Cardiac fibroblast (primary cell): ENCODE measurements around the gene CCSER1.

ENCODE experiments used
- DNase-seq, 2 donors: peaks; one replicate each; pipeline versions ENCODE4 v3.0.0 to v3.0.0-alpha.2; 2010; ENCODE audit warnings: low read depth in 2 of 2
- H3K4me3 ChIP-seq, 2 donors: replicated peaks in 1 of 2; 1 replicate in 1 of 2; 2 replicates in 1 of 2; pipeline ENCODE4 v1.5.1; 2011; ENCODE audit warnings: low read depth in 2 of 2, low read length in 2 of 2, mild to moderate bottlenecking in 2 of 2, moderate library complexity in 1 of 2
- TF ChIP-seq, protein P1 (sequence below): IDR thresholded peaks from one replicate; pipeline ENCODE4 v1.5.1; 2011; ENCODE audit warnings: low read depth, mild to moderate bottlenecking, low read length, inconsistent platforms

CCSER1 gene

DNA sequence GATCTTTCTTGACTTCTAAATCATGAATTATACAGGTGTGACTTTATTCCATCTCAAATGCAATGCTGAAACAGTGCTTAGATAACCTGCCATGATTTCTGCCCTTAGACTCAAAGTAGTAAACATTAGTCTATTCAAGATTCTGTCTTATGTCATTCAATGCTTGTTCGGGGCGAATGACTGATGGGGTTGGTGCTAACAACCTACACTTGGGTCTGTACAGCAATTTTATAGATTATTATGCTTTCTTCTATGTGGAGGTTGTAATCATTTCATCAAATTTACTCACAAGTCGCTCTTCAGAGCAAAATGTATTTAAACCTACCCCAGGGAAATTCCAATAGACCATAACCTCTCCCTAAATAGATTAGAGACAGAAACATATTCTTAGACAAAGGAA is 1155.0 kb downstream of the CCSER1 start:
- TF ChIP-seq, protein P1, sequence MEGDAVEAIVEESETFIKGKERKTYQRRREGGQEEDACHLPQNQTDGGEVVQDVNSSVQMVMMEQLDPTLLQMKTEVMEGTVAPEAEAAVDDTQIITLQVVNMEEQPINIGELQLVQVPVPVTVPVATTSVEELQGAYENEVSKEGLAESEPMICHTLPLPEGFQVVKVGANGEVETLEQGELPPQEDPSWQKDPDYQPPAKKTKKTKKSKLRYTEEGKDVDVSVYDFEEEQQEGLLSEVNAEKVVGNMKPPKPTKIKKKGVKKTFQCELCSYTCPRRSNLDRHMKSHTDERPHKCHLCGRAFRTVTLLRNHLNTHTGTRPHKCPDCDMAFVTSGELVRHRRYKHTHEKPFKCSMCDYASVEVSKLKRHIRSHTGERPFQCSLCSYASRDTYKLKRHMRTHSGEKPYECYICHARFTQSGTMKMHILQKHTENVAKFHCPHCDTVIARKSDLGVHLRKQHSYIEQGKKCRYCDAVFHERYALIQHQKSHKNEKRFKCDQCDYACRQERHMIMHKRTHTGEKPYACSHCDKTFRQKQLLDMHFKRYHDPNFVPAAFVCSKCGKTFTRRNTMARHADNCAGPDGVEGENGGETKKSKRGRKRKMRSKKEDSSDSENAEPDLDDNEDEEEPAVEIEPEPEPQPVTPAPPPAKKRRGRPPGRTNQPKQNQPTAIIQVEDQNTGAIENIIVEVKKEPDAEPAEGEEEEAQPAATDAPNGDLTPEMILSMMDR, result no peak
- DNase-seq, result no peak
- no peak overlapping the region for H3K4me3 ChIP-seq

- H3K4me3 ChIP-seq, result no peak overlapping the region
- TF ChIP-seq, protein P1, result no peak
- DNase-seq, result no peak
These were observed 1156.6 kb downstream of the CCSER1 start for GRCh38 chr4:91283726-91284230.

DNA sequence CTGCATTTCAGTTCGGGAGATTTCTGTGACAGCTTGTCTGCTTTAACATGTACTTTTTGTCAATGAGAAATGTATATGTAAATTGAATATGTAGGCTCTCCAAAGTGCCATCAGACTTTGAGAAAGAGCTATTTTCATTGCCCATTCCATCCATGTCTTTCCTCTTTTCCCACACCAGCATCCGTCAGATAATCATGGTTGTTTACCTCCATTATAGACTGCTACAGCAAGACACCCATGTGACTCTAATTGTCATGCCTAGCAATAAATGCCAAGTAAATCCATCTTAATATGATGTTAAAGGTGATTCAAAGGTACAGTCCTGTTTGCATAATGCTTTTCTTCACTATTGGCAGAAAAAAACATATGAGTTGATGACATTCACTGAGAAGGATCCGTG is 1157.3 kb downstream of the CCSER1 start:
- TF ChIP-seq, protein P1, result no peak
- H3K4me3 ChIP-seq, result no peak overlapping the region
- no peak for DNase-seq

DNA sequence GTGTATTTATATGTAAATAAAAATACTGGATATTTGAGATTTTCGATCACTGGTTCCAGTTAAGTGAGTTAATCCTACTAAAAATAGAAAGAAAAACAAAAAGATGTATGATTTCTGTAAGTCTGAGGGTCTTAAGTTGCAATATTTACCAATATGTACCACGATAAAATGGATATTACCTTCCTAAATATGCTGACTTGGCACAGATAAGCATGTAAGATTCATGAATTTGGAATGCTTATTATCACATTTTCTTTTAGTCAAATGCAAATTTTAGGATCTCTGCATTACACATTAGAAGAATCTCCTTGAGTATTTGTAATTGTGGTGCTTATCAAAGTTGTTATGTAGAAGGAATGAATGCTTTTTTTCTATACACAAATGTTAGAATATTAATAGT is 1158.3 kb downstream of the CCSER1 start:
- TF ChIP-seq, protein P1, result no peak
- no peak overlapping the region for H3K4me3 ChIP-seq
- no peak for DNase-seq

- H3K4me3 ChIP-seq, result no peak overlapping the region
- DNase-seq, result no peak
- TF ChIP-seq, protein P1, result no peak
These were observed 1161.6 kb downstream of the CCSER1 start for GRCh38 chr4:91288702-91289311.

DNA sequence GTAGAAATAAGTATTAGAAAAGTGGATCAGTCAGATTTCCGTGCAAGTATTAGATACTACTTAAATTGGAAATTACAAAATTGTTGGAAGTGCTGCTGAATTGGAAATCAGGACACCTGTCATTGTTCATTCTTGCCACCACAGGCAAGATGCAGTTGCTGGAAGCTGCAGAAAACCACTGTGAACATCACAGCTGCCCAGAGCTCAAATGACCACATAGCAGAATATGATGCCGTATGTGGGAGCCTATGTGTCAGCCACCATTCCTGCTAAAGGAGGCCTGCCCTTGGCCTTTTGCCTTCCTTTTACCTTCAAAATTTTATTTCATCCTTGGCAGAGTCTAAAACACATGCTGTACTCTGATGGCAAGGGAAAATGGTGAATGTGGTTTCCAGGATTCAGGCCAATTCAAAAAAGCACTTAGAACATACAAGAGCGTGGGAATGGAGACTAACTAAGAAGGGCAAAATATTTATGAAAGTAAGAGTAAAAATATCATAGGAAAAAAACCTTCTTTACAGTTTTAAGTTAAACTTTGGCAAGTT is 1171.0 kb downstream of the CCSER1 start:
- DNase-seq, result no peak
- no peak overlapping the region for H3K4me3 ChIP-seq
- TF ChIP-seq, protein P1, result no peak
